ENCODE results near the gene ANKRD1.
A peak's percentile ranks its signal among the peaks of the same experiment; 100 is the strongest.

Gene ANKRD1

DNA sequence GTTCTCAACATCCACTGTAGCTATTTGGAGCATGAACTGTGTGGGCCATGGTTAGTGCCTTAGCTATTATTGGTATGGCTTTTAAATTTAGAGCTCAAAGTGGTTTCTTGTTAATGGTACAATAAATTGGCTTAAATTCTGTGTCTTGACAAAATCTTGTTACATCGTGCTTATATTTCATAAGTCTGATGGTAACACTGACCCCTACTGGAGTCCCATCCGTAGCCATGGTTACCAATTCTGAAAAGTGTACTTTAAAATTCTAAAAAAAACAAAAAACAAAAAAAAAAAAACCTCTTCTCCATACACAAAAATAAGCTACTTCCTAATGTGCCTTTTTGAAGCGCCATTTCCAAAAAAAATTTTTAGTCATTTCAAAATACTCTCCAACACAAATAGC is 55.5 kb downstream of the ANKRD1 start:
- TF ChIP-seq, protein P1, sequence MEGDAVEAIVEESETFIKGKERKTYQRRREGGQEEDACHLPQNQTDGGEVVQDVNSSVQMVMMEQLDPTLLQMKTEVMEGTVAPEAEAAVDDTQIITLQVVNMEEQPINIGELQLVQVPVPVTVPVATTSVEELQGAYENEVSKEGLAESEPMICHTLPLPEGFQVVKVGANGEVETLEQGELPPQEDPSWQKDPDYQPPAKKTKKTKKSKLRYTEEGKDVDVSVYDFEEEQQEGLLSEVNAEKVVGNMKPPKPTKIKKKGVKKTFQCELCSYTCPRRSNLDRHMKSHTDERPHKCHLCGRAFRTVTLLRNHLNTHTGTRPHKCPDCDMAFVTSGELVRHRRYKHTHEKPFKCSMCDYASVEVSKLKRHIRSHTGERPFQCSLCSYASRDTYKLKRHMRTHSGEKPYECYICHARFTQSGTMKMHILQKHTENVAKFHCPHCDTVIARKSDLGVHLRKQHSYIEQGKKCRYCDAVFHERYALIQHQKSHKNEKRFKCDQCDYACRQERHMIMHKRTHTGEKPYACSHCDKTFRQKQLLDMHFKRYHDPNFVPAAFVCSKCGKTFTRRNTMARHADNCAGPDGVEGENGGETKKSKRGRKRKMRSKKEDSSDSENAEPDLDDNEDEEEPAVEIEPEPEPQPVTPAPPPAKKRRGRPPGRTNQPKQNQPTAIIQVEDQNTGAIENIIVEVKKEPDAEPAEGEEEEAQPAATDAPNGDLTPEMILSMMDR (IDR thresholded peaks at IDR 0.05; ENCODE audit: low read depth, low read length, missing control alignments) = peak; percentile 52
- no peak overlapping the region for H3K4me3 ChIP-seq (ENCODE audit: low read depth, low read length)
- in situ Hi-C loops (cut with HindIII; ENCODE audit: low sequenced_read_pairs) = no loop called here
- DNase-seq (ENCODE audit: low read depth) = no peak

DNA sequence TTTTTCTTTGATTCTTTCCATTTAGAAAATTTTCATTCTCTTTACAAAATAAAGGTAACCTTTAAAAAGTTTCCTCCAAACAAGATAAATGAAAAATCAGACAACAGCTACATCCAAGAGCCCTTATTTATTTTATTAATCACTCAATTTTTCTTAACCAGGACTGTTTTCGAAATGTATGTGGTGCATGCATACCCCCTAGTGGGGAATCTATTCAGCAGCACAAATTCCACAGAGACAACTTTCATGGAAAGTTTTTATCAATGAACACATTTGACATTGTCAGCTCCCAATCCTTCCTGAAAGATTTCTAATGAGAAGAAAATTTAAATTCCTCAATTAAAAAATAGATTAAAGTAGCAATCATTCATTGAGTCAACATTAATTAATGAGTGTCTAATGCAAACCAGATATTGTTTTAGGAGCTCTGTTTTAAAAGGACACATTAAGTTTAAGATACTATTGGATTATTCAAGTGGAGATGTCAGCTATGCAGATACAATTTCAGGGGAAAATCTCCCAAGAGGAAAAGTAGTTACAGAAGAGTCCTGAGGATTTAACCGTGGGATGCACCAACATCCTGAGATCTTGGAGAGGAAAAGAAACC is 57.9 kb downstream of the ANKRD1 start:
- in situ Hi-C loops (cut with HindIII; ENCODE audit: low sequenced_read_pairs) = no loop called here
- TF ChIP-seq, protein P1 (IDR thresholded peaks at IDR 0.05; ENCODE audit: low read depth, low read length, missing control alignments) = peak; percentile 83
- H3K4me3 ChIP-seq (ENCODE audit: low read depth, low read length) = no peak overlapping the region
- no peak for DNase-seq (ENCODE audit: low read depth)
